Raji (cell line): ENCODE data around the gene CHD9NB.

Source experiments
- POLR2A ChIP-seq: IDR thresholded peaks from 2 replicates; pipeline ENCODE4 v1.6.1; 2011; ENCODE audit warnings: low read depth, low read length, control low read depth; ENCODE audit not compliant: insufficient read depth

Gene CHD9NB

GRCh38 chr16:53014287-53014686, 38.4 kb downstream of the CHD9NB start:
- no peak for TF ChIP-seq POLR2A

- no peak for TF ChIP-seq POLR2A
These were observed 45.6 kb downstream of the CHD9NB start for GRCh38 chr16:53007095-53007494.

GRCh38 chr16:52997922-52998321, 54.8 kb downstream of the CHD9NB start:
- no peak for TF ChIP-seq POLR2A

- no peak for TF ChIP-seq POLR2A
These were observed 57.8 kb downstream of the CHD9NB start for GRCh38 chr16:52994942-52995341.

- no peak for TF ChIP-seq POLR2A
These were observed 59.5 kb downstream of the CHD9NB start for GRCh38 chr16:52993179-52993578.

- TF ChIP-seq POLR2A = no peak
These were observed 61.1 kb downstream of the CHD9NB start for GRCh38 chr16:52991572-52991971.
